Panc1 (cell line): ENCODE measurements around the gene NPAS3.

Experiments
- POLR2AphosphoS5 ChIP-seq: IDR thresholded peaks from 2 replicates; pipeline ENCODE4 v1.6.1; 2012; ENCODE audit warnings: mild to moderate bottlenecking, low read depth, low read length, moderate library complexity
- TCF7L2 ChIP-seq: IDR thresholded peaks from 2 replicates; pipeline ENCODE4 v1.6.1; 2011; ENCODE audit warnings: mild to moderate bottlenecking, low read depth, low read length, inconsistent platforms
- TF ChIP-seq, protein P1 (sequence below), 2 experiments: IDR thresholded peaks; 2 replicates each; pipeline ENCODE4 v1.6.1; 2011 to 2012; ENCODE audit warnings: low read depth in 2 of 2, control low read depth in 1 of 2, low read length in 1 of 2, mild to moderate bottlenecking in 1 of 2, moderate library complexity in 1 of 2; ENCODE audit not compliant: insufficient read depth in 1 of 2

- TF ChIP-seq POLR2AphosphoS5: no peak
- no peak for TF ChIP-seq TCF7L2
- TF ChIP-seq, protein P1, sequence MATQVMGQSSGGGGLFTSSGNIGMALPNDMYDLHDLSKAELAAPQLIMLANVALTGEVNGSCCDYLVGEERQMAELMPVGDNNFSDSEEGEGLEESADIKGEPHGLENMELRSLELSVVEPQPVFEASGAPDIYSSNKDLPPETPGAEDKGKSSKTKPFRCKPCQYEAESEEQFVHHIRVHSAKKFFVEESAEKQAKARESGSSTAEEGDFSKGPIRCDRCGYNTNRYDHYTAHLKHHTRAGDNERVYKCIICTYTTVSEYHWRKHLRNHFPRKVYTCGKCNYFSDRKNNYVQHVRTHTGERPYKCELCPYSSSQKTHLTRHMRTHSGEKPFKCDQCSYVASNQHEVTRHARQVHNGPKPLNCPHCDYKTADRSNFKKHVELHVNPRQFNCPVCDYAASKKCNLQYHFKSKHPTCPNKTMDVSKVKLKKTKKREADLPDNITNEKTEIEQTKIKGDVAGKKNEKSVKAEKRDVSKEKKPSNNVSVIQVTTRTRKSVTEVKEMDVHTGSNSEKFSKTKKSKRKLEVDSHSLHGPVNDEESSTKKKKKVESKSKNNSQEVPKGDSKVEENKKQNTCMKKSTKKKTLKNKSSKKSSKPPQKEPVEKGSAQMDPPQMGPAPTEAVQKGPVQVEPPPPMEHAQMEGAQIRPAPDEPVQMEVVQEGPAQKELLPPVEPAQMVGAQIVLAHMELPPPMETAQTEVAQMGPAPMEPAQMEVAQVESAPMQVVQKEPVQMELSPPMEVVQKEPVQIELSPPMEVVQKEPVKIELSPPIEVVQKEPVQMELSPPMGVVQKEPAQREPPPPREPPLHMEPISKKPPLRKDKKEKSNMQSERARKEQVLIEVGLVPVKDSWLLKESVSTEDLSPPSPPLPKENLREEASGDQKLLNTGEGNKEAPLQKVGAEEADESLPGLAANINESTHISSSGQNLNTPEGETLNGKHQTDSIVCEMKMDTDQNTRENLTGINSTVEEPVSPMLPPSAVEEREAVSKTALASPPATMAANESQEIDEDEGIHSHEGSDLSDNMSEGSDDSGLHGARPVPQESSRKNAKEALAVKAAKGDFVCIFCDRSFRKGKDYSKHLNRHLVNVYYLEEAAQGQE (IDR thresholded peaks at IDR 0.05; ENCODE audit: insufficient read depth in 1 of 2, low read depth in 2 of 2, low read length in 1 of 2): no peak
Measured at GRCh38 chr14:33728010-33728498, 789.4 kb downstream of the NPAS3 start.
